H9 (cell line): ENCODE results near the gene TMCC1. TPM values are rescaled to one million over a fixed set of nuclear protein-coding genes. Genes with fewer than 3 reads are reported as not detected.

Source experiments
- DNase-seq: peaks from one replicate; pipeline ENCODE4 v3.0.0-alpha.2; 2017
- H2AFZ ChIP-seq: one replicate; pipeline ENCODE4 v1.6.1; 2013; ENCODE audit warnings: mild to moderate bottlenecking, low read length, control low read depth, moderate library complexity
- H2AK5ac ChIP-seq: 2 replicates; pipeline ENCODE4 v1.6.1; 2013; ENCODE audit warnings: low read length, control low read depth, mixed read lengths; ENCODE audit not compliant: insufficient read length
- H2BK120ac ChIP-seq: one replicate; pipeline ENCODE4 v1.6.1; 2013; ENCODE audit warnings: low read depth, mild to moderate bottlenecking, low read length, control low read depth, inconsistent platforms; ENCODE audit not compliant: poor library complexity, severe bottlenecking
- H2BK12ac ChIP-seq: 2 replicates; pipeline ENCODE4 v1.6.1; 2013; ENCODE audit warnings: low read length, control low read depth, mixed read lengths, low read depth; ENCODE audit not compliant: insufficient read length
- H2BK15ac ChIP-seq: 2 replicates; pipeline ENCODE4 v1.6.1; 2013; ENCODE audit warnings: low read depth, low read length, control low read depth
- H2BK20ac ChIP-seq: one replicate; pipeline ENCODE4 v1.6.1; 2013; ENCODE audit warnings: low read depth, mild to moderate bottlenecking, low read length, control low read depth, inconsistent platforms; ENCODE audit not compliant: poor library complexity, severe bottlenecking
- H2BK5ac ChIP-seq: 2 replicates; pipeline ENCODE4 v1.6.1; 2013; ENCODE audit warnings: low read length, control low read depth, mixed read lengths; ENCODE audit not compliant: insufficient read length
- H3K14ac ChIP-seq: 2 replicates; pipeline ENCODE4 v1.6.1; 2013; ENCODE audit warnings: low read length, control low read depth; ENCODE audit not compliant: insufficient read depth
- H3K18ac ChIP-seq: 2 replicates; pipeline ENCODE4 v1.6.1; 2013; ENCODE audit warnings: low read depth, mild to moderate bottlenecking, mixed read lengths, low read length, control low read depth; ENCODE audit not compliant: insufficient read length
- H3K23ac ChIP-seq: 2 replicates; pipeline ENCODE4 v1.6.1; 2013; ENCODE audit warnings: low read length, control low read depth, mixed read lengths, low read depth; ENCODE audit not compliant: insufficient read length
- H3K23me2 ChIP-seq: 2 replicates; pipeline ENCODE4 v1.6.1; 2013; ENCODE audit warnings: low read depth, mild to moderate bottlenecking, mixed read lengths, low read length, control low read depth; ENCODE audit not compliant: insufficient read length, poor library complexity, severe bottlenecking
- H3K27ac ChIP-seq: 2 replicates; pipeline ENCODE4 v1.5.1; 2013; ENCODE audit warnings: low read length, control low read depth, mixed read lengths, low read depth; ENCODE audit not compliant: insufficient read length
- H3K27me3 ChIP-seq: 2 replicates; pipeline ENCODE4 v1.6.1; 2013; ENCODE audit warnings: low read length, control low read depth, inconsistent platforms; ENCODE audit not compliant: insufficient read depth
- H3K4ac ChIP-seq: 2 replicates; pipeline ENCODE4 v1.6.1; 2013; ENCODE audit warnings: low read depth, mild to moderate bottlenecking, control low read depth, inconsistent platforms, low read length, moderate library complexity
- H3K4me1 ChIP-seq: 2 replicates; pipeline ENCODE4 v1.6.1; 2013; ENCODE audit warnings: low read length, control low read depth, inconsistent platforms; ENCODE audit not compliant: insufficient read depth
- H3K4me2 ChIP-seq: 2 replicates; pipeline ENCODE4 v1.6.1; 2013; ENCODE audit warnings: low read length, control low read depth, mixed read lengths; ENCODE audit not compliant: insufficient read length, insufficient read depth
- H3K56ac ChIP-seq: 2 replicates; pipeline ENCODE4 v1.6.1; 2013; ENCODE audit warnings: low read depth, mild to moderate bottlenecking, mixed read lengths, low read length, control low read depth; ENCODE audit not compliant: insufficient read length
- H3K79me1 ChIP-seq: 2 replicates; pipeline ENCODE4 v1.6.1; 2013; ENCODE audit warnings: low read depth, mild to moderate bottlenecking, moderate library complexity, low read length, control low read depth, inconsistent platforms; ENCODE audit not compliant: insufficient read depth, poor library complexity, severe bottlenecking
- H3K79me2 ChIP-seq: 2 replicates; pipeline ENCODE4 v1.6.1; 2013; ENCODE audit warnings: low read length, control low read depth, inconsistent platforms; ENCODE audit not compliant: insufficient read depth
- H3K9ac ChIP-seq: 2 replicates; pipeline ENCODE4 v1.6.1; 2013; ENCODE audit warnings: low read length, control low read depth, mixed read lengths; ENCODE audit not compliant: insufficient read length; ENCODE audit errors: extremely low read depth
- H3K9me3 ChIP-seq: one replicate; pipeline ENCODE4 v1.6.1; 2013; ENCODE audit warnings: low read depth, low read length, inconsistent platforms; ENCODE audit not compliant: control insufficient read depth
- H3T11ph ChIP-seq: one replicate; pipeline ENCODE4 v1.6.1; 2013; ENCODE audit warnings: mild to moderate bottlenecking, low read length, control low read depth, inconsistent platforms
- H4K20me1 ChIP-seq: one replicate; pipeline ENCODE4 v1.6.1; 2013; ENCODE audit not compliant: control insufficient read depth, insufficient read length, insufficient read depth
- H4K5ac ChIP-seq: 2 replicates; pipeline ENCODE4 v1.6.1; 2013; ENCODE audit warnings: low read depth, mild to moderate bottlenecking, mixed read lengths, low read length, control low read depth; ENCODE audit not compliant: insufficient read length
- H4K8ac ChIP-seq: replicated peaks from 2 replicates; pipeline ENCODE4 v1.6.1; 2013; ENCODE audit warnings: low read length, control low read depth, mixed read lengths, low read depth; ENCODE audit not compliant: insufficient read length
- H4K91ac ChIP-seq: 2 replicates; pipeline ENCODE4 v1.6.1; 2013; ENCODE audit warnings: low read depth, mild to moderate bottlenecking, moderate library complexity, mixed read lengths, low read length, control low read depth; ENCODE audit not compliant: insufficient read length
- H3K27ac Mint-ChIP-seq, 3 experiments: 2 replicates in 2 of 3; 3 replicates in 1 of 3; pipeline ENCODE4 v1.8.0; 2020 to 2021; ENCODE audit warnings: mixed read lengths in 3 of 3, mild to moderate bottlenecking in 1 of 3, moderate library complexity in 1 of 3
- H3K27me3 Mint-ChIP-seq: 2 replicates; pipeline ENCODE4 v1.8.0; 2021; ENCODE audit warnings: low read depth, mild to moderate bottlenecking, moderate library complexity, mixed read lengths
- H3K36me3 Mint-ChIP-seq, 3 experiments: 2 replicates in 2 of 3; 3 replicates in 1 of 3; pipeline ENCODE4 v1.8.0; 2020 to 2021; ENCODE audit warnings: low read depth in 3 of 3, mixed read lengths in 3 of 3; ENCODE audit not compliant: insufficient read depth in 1 of 3
- H3K4me1 Mint-ChIP-seq, 2 experiments: 2 replicates each; pipeline ENCODE4 v1.8.0; 2020; ENCODE audit warnings: mixed read lengths in 2 of 2
- H3K4me3 Mint-ChIP-seq, 2 experiments: 2 replicates in 1 of 2; 3 replicates in 1 of 2; pipeline ENCODE4 v1.8.0; 2020 to 2021; ENCODE audit warnings: mild to moderate bottlenecking in 2 of 2, mixed read lengths in 2 of 2, moderate library complexity in 1 of 2
- H3K9me3 Mint-ChIP-seq, 2 experiments: 2 replicates in 1 of 2; 3 replicates in 1 of 2; pipeline ENCODE4 v1.8.0; 2020; ENCODE audit warnings: mild to moderate bottlenecking in 2 of 2, mixed read lengths in 2 of 2, moderate library complexity in 1 of 2
- WGBS: extraction: QIAGEN DNeasy Blood & Tissue Kit; methylation state at CpG from one replicate; pipeline ENCODE4 v1.1.7; 2013; ENCODE audit warnings: missing lambda C conversion rate, low lambda C conversion rate, mixed read lengths; ENCODE audit not compliant: insufficient read length; ENCODE audit errors: extremely low coverage; 5-methylcytosine and 5-hydroxymethylcytosine counted together
- total RNA-seq: library from RNA; stranded (reverse); gene quantifications from 2 replicates; pipeline ENCODE4 v1.2.1, GENCODE V29; 2021
- TF ChIP-seq, protein P1 (sequence below): fragments of 200-600 bp; sonication (generic); conservative IDR thresholded peaks from 3 replicates; pipeline ENCODE4 v1.8.0; 2021; ENCODE audit warnings: antibody characterized with exemption, mild to moderate bottlenecking

The TMCC1 gene
- total RNA-seq, 1 experiment from 2014 or later, result 24.4 TPM

DNA sequence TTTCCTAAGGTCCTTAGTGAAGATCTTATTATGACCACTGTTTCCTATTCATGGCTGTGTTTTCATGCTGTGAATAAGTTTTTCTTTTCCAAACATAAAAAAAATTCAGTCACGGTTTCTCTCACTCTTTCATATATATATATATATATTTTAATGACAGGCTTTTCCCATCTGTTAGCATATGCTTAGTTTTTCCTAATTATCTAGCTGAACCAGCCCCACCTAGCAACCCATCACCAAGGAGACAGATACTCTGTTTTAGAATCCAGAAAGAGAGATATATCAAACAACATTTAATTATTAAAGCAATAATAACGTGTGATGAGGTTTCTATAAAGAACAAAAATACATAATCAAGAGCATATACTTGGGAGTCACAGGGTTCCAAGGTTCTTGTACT is 58.3 kb downstream of the TMCC1 start:
- H3K4me2 ChIP-seq, result no peak overlapping the region
- no peaks in the 10 kb centered on the region for H3K23me2 ChIP-seq
- H3K4me1 ChIP-seq, result peaks cover 4% of the 10 kb centered on the region; the same call in 1 of the 2 replicates
- no peak overlapping the region for H3K18ac ChIP-seq
- H3K4me3 Mint-ChIP-seq, result no peak overlapping the region
- no peak overlapping the region for H2BK12ac ChIP-seq
- TF ChIP-seq, protein P1, sequence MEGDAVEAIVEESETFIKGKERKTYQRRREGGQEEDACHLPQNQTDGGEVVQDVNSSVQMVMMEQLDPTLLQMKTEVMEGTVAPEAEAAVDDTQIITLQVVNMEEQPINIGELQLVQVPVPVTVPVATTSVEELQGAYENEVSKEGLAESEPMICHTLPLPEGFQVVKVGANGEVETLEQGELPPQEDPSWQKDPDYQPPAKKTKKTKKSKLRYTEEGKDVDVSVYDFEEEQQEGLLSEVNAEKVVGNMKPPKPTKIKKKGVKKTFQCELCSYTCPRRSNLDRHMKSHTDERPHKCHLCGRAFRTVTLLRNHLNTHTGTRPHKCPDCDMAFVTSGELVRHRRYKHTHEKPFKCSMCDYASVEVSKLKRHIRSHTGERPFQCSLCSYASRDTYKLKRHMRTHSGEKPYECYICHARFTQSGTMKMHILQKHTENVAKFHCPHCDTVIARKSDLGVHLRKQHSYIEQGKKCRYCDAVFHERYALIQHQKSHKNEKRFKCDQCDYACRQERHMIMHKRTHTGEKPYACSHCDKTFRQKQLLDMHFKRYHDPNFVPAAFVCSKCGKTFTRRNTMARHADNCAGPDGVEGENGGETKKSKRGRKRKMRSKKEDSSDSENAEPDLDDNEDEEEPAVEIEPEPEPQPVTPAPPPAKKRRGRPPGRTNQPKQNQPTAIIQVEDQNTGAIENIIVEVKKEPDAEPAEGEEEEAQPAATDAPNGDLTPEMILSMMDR, result no peak
- no peak overlapping the region for H2BK120ac ChIP-seq
- no peak overlapping the region for H2AK5ac ChIP-seq
- H3K36me3 Mint-ChIP-seq, result peaks cover 0 to 3% (median 0%) of the 10 kb centered on the region in 3 experiments; a peak in 1 of 7 replicates
- H4K5ac ChIP-seq, result no peak overlapping the region
- no peaks in the 10 kb centered on the region for H3K9me3 Mint-ChIP-seq
- no peaks in the 10 kb centered on the region for H3K9me3 ChIP-seq
- H3K23ac ChIP-seq, result no peak overlapping the region
- no peak overlapping the region for H4K91ac ChIP-seq
- H3K27ac Mint-ChIP-seq, result no peak overlapping the region
- H3T11ph ChIP-seq, result no peak overlapping the region
- no peak overlapping the region for H2AFZ ChIP-seq
- H3K9ac ChIP-seq, result no peak overlapping the region
- no peak overlapping the region for H2BK20ac ChIP-seq
- no peak for DNase-seq
- H4K20me1 ChIP-seq, result no peaks in the 10 kb centered on the region
- H3K27me3 ChIP-seq, result no peaks in the 10 kb centered on the region
- no peak overlapping the region for H4K8ac ChIP-seq
- H3K4me1 Mint-ChIP-seq, result peaks cover 20 to 27% of the 10 kb centered on the region in 2 experiments
- H3K14ac ChIP-seq, result no peak overlapping the region
- H3K56ac ChIP-seq, result no peak overlapping the region
- no peak overlapping the region for H2BK5ac ChIP-seq
- no CpG with 5 or more reads among the region's 2 CpGs for WGBS
- no peaks in the 10 kb centered on the region for H3K27me3 Mint-ChIP-seq
- peaks cover 3% of the 10 kb centered on the region for H3K79me1 ChIP-seq
- no peaks in the 10 kb centered on the region for H3K79me2 ChIP-seq
- no peak overlapping the region for H3K4ac ChIP-seq
- no peak overlapping the region for H3K27ac ChIP-seq
- no peak overlapping the region for H2BK15ac ChIP-seq
